CD4-positive, alpha-beta T cell treated with Interferon alpha-2 for 1 hour (primary cell): ENCODE results near the gene SWI5.

Experiments used
- DNase-seq, 2 donors: peaks; one replicate each; pipeline ENCODE4 v3.0.0-alpha.2; 2020 to 2022

Gene SWI5

GRCh38 chr9:128280084-128280622, 4.1 kb downstream of the SWI5 start:
- no peak for DNase-seq

DNA sequence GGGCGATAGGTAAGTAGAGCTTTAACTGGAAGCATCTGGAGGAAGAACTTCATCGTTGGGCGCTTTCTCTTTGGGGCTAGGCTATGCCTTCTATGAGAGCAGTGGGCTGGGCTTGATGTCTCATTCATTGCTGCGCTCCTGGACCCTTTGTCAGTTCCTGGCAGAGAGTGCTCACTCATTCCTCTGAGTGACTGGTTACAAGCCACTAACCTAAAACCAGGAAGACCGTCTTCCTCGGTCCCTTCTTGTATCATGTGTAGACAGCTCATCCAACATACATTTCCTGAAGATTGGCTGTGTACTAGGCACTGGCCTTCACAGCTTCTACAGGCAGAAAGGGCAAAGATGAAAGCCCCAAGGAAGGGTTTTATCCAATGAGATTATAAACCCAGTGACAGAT, 6.4 kb downstream of the SWI5 start:
- no peak for DNase-seq

- DNase-seq, result no peak
These were observed 9.1 kb downstream of the SWI5 start for GRCh38 chr9:128285033-128285784.

- no peak for DNase-seq
These were observed 10.4 kb downstream of the SWI5 start for GRCh38 chr9:128286440-128286839.

- DNase-seq, result no peak
These were observed 12.4 kb downstream of the SWI5 start for GRCh38 chr9:128288273-128289004.

- no peak for DNase-seq
These were observed 15.9 kb downstream of the SWI5 start for GRCh38 chr9:128292009-128292408.

- no peak for DNase-seq
These were observed 17.0 kb downstream of the SWI5 start for GRCh38 chr9:128293091-128293490.

- no peak for DNase-seq
These were observed 18.1 kb downstream of the SWI5 start for GRCh38 chr9:128294142-128294541.

- DNase-seq, result no peak
These were observed 20.5 kb downstream of the SWI5 start for GRCh38 chr9:128296340-128297220.

- DNase-seq, result no peak
These were observed 21.2 kb downstream of the SWI5 start for GRCh38 chr9:128297221-128297773.

DNA sequence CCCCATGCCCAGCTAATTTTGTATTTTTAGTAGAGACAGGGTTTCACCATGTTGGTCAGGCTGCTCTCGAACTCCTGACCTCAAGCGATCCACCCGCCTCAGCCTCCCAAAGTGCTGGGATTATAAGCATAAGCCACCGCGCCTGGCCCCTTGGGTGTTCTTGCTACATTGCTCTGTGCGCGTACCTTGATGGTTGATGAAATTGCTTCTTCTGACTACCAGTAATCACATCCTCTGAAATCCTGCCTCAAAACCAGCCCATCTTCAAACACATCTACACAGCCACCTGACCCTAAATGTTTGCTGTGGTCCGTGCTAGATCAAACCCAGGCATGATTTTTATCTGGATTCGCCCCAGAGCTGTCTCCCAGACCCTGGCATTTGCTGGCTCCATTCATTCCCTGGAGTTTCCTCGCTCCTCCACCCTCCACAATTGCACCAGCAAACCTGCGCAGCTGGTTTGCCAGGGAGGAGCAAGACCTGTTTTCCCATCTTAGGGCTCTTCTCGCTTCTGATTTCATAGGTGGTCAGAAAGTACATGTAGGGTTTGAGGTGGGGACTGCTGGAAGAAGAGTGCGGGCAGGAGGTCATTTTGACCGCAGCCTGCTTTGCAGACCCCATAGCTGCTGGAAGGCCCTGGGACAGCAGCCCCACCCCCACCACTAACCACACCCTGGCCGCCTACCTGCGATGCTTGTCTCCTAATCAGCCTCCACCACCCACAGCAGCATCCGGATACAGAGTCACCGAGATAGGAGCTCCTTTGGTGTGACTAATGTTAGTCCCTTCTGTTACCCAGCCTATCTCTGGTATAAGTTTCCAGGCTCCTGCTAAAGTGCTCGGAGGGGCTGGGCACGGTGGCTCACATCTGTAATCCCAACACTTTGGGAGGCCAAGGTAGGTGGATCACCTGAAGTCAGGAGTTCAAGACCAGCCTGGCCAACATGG, 22.7 kb downstream of the SWI5 start:
- DNase-seq, result no peak

DNA sequence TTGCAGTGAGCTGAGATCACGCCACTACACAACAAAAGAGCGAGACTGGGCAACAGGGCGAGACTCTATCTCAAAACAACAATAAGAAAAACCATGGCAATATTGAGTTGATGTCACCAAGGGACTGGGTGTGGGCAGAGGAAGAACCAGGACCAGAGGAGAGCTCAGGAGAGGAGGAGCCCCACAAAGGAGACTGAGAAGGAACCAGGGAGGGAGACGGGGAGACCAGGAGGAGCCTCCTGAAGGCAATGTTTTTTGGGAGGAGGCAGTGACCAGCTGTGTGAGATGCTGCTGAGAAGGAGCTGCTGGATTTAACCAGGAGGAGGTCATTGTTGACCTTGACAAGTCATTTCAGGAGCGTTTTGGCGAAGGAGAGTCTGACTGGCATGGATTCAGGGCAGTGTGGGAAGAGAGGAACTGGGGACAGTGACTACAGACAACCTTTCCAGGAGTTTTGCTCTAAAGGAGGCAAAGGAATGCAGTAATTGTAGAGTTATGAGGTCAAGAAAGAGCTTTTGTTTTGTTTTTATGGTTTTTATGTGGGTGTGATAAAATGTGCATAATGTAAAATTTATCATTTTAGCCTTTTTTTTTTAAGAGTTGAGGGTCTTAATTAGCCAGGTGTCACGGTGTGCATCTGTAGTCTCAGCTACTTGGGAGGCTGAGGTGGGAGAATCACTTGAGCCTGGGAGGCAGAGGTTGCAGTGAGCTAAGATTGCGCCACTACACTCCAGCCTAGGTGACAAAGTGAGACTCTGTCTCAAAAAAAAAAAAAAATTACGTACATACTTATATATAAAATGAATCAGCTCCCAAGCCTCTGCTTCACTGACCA, 28.3 kb downstream of the SWI5 start:
- no peak for DNase-seq

DNA sequence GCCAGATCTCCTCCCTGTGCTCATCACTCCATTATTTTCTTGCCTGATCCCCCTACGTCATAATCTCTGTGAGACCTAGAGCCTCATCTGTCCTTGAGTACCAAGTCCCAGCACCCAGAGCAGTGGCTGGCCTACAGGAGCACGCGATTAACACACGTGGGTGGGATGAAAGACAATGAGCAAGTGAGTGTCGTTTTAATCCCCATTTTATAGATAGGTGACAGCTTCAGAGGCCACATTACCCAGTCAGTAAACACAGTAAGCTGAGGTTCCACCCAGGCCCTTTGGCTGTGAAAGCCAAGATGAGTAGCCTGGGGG, 28.9 kb downstream of the SWI5 start:
- DNase-seq, result no peak

DNA sequence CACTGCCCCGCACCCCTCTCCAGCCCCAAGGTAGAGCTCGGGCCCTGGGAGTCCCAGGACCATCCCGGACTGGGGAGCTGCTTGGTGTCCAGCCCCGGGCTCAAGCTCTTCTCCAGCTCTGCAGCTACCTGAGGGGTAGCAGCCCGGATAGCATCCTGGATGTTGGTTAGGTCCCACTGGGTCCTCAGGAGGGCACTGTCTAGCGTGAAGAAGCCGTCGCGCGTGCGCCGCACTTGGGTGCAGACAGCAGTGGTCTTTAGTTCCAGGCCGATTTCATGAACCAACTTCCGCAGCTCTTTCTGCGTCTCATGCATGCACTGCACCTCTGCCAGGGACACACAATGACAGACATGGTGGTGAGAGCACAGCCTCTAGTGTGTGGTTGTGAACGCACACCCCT, 33.5 kb downstream of the SWI5 start:
- DNase-seq, result no peak

DNA sequence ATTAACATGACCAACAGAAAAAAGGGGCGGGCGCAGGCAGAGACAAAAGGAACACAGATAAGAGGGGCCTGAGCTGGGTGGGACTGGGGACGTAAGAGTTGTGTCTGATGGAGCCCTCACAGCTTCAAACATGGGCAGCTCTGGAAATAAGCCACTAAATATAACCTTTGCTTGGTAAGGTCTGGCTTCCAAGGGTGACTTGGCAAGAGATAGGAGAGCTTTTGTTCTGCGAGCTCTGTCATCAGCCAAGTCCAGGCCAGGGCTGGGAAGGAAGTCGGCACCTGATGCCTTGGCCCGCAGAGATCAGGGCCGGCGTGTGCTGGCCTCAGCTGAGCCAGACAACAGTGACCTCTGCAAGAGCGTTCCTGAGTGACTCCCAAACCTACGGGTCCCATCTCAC, 34.4 kb downstream of the SWI5 start:
- DNase-seq, result no peak

DNA sequence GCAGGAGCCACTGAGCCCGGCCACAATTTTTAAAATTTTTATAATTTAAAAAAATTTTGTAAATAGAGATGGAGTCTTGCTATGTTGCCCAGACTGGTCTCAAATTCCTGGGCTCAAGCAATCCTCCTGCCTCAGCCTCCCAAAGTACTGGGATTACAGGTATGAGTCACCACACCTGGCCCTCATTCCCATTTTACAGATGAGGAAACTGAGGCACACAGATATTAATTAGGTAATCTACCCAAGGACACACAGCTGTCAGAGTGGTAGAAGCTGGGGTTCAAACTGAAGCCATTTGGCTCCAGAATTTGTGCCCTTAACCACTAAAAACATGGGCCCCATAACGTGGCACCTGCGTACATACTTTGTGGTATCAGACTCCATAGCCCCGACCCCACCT, 38.6 kb downstream of the SWI5 start:
- no peak for DNase-seq

DNA sequence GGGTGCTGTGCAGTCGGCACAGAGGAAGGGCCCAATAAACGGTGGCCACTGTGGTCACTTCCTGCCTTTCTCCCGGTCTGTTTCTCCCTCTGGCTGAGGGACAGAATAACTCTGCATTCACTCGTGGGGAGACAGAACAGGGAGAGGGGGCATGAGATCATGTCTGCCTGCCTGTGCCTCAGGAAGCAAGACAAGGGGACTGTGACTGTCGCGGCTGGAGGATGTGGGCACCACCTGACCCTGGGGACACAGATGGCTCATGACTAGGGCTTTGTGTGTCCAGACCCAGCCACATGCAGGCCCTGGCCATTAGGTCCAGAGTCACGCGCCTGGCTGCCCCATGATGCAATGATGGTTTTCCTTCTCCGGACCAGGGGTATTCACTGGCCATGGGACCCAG, 40.3 kb downstream of the SWI5 start:
- no peak for DNase-seq

DNA sequence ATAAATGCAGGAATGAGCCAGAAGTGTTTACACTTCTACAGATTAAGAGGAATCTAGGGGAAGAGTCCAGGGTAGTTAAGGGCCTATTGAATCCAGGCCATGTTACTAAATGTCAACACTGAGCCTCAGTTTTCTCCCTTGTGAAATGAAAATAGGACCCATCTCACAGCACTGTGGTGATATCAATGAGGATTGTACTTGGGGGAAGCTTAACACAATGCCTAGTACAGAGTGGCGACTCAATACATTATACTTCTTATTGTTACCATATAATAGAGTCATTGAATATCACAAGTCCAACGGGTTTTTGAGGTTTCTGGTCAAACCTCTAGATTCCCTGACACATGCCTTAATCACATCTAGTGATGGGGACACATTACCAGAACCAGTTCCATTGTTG, 41.6 kb downstream of the SWI5 start:
- no peak for DNase-seq

DNA sequence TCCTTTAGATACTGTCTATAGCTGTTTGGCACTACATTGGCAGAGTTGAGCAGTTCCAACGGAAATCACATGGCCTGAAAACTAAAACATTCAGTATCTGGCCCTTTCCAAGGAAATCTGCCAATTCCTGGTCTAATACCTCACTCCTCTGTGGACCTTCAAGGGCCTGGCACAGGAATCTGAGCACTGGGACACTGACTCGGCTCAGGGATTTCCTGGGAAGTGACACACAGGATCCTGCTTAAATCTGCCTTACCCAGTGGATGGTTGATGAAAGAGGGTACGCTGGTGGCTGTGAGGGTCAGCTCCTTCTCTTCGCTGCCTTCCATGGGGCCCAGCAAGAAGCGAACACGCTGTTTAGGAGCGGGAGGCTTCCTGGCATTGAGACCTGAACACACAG, 45.3 kb downstream of the SWI5 start:
- no peak for DNase-seq

DNA sequence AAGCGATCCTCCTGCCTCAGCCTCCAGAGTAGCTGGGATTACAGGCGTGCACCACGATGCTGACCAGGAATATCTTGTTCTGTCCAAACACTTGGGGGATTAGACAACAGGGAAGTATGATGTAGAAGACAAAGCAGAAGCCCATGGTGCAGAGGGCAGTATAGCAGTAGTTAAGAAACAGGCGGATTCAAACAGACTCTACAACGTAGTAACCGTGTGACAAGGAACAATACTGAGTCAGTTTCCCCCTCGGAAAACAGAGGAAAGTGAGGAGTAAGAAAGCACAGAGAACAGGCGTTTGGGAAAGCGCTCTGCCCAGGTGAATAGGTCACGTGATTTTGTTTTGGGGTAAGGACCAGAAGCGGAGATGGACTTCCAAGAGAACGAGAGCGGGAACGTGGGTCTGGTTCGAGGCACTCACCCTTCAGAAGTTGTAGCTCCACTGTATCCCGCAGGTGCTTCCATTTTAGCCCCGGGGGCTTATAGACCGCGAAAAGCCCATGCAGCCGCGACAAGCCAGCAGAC, 45.9 kb downstream of the SWI5 start:
- DNase-seq, result no peak
